Activated B cell treated with CpG ODN at 0.5 μM for 24 hours (primary cell): ENCODE measurements around the gene CADM4. TPM values are rescaled to one million over a fixed set of nuclear protein-coding genes. Genes with fewer than 3 reads are reported as not detected.

ENCODE experiments used
- ATAC-seq: fragments of 200-7000 bp; cut with Tn5 transposase; one replicate; pipeline ENCODE4 v1.10.0; 2021; ENCODE audit warnings: low read depth, mild to moderate bottlenecking, moderate library complexity
- CTCF ChIA-PET: fragments of 350-600 bp; sonication (Branson Sonifier 250); formaldehyde crosslinking; loops from one replicate; lab custom pipeline; 2021; ENCODE audit warnings: antibody characterized with exemption; lab: Charles Lee
- POLR2A ChIA-PET: fragments of 350-600 bp; sonication (Branson Sonifier 250); formaldehyde crosslinking; loops from one replicate; lab custom pipeline; 2021; ENCODE audit warnings: antibody characterized with exemption; lab: Charles Lee
- DNase-seq: peaks from one replicate; pipeline ENCODE4 v3.0.0; 2022
- H3K27ac Mint-ChIP-seq: one replicate; pipeline ENCODE4 v1.8.0; 2020; ENCODE audit warnings: mixed read lengths
- H3K27me3 Mint-ChIP-seq: one replicate; pipeline ENCODE4 v1.8.0; 2021; ENCODE audit warnings: mixed read lengths
- H3K36me3 Mint-ChIP-seq: one replicate; pipeline ENCODE4 v1.8.0; 2021; ENCODE audit warnings: low read depth, mixed read lengths
- H3K4me1 Mint-ChIP-seq: one replicate; pipeline ENCODE4 v1.8.0; 2021; ENCODE audit warnings: mixed read lengths
- H3K4me3 Mint-ChIP-seq: one replicate; pipeline ENCODE4 v1.8.0; 2020; ENCODE audit warnings: mild to moderate bottlenecking, mixed read lengths
- H3K9me3 Mint-ChIP-seq: one replicate; pipeline ENCODE4 v1.8.0; 2020; ENCODE audit warnings: mixed read lengths
- CTCF ChIP-seq: fragments of 200-600 bp; IDR thresholded peaks from one replicate; pipeline ENCODE4 v1.8.0; 2022; ENCODE audit warnings: antibody characterized with exemption, mild to moderate bottlenecking
- intact Hi-C: fragments of 100-400 bp; cut with micrococcal nuclease; formaldehyde crosslinking; loops from one replicate; pipeline ENCODE4 v1.15.1; 2024
- total RNA-seq: library from RNA; stranded (reverse); gene quantifications from 2 replicates; pipeline ENCODE4 v1.2.3, GENCODE V29; 2022

CADM4 gene
- total RNA-seq, 1 donor from 2014 or later: not detected

GRCh38 chr19:43634872-43635560 lies 4.6 kb downstream of the CADM4 start:
- DNase-seq (no peak), ATAC-seq (no peak)
- Mint-ChIP-seq H3K4me3 (no peak overlapping the region), H3K27ac (no peak overlapping the region), H3K27me3 (peaks cover 22% of the 10 kb centered on the region), H3K36me3 (no peaks in the 10 kb centered on the region), H3K4me1 (peaks cover 16% of the 10 kb centered on the region), H3K9me3 (no peaks in the 10 kb centered on the region)
- no peak for TF ChIP-seq CTCF
- intact Hi-C loops: loop anchor here (5.0 kb wide), 2 partner anchors 32 to 38 kb away; partner anchors contain the start of genes IRGQ and ZNF576
- CTCF ChIA-PET: no interaction called here
- POLR2A ChIA-PET: interaction anchor here (1.8 kb wide), 1 partner anchor 15 kb away, joined by 7 read pairs; no protein-coding TSS in a partner anchor

GRCh38 chr19:43634506-43634871 lies 5.2 kb downstream of the CADM4 start:
- Mint-ChIP-seq H3K9me3 (no peaks in the 10 kb centered on the region), H3K4me3 (no peak overlapping the region), H3K36me3 (no peaks in the 10 kb centered on the region), H3K27me3 (peaks cover 21% of the 10 kb centered on the region), H3K4me1 (peaks cover 14% of the 10 kb centered on the region), H3K27ac (no peak overlapping the region)
- intact Hi-C loops: loop anchor here (5.0 kb wide), 1 partner anchor 33 kb away; no protein-coding TSS in a partner anchor
- ChIA-PET POLR2A (interaction anchor here (1.8 kb wide), 1 partner anchor 14 kb away, joined by 7 read pairs; no protein-coding TSS in a partner anchor), CTCF (no interaction called here)
- DNase-seq (no peak), ATAC-seq (no peak)
- no peak for TF ChIP-seq CTCF

GRCh38 chr19:43634068-43634467 lies 5.6 kb downstream of the CADM4 start:
- no peak overlapping the region for H3K4me3 Mint-ChIP-seq
- no peak for TF ChIP-seq CTCF
- peaks cover 19% of the 10 kb centered on the region for H3K27me3 Mint-ChIP-seq
- DNase-seq (no peak), ATAC-seq (no peak)
- H3K27ac Mint-ChIP-seq: no peak overlapping the region
- H3K9me3 Mint-ChIP-seq: no peaks in the 10 kb centered on the region
- no peaks in the 10 kb centered on the region for H3K36me3 Mint-ChIP-seq
- ChIA-PET POLR2A (interaction anchor here (1.8 kb wide), 1 partner anchor 14 kb away, joined by 7 read pairs; no protein-coding TSS in a partner anchor), CTCF (no interaction called here)
- intact Hi-C loops: loop anchor here (5.0 kb wide), 1 partner anchor 33 kb away; no protein-coding TSS in a partner anchor
- peaks cover 12% of the 10 kb centered on the region for H3K4me1 Mint-ChIP-seq

- ChIA-PET POLR2A (interaction anchor here (0.6 to 1.8 kb wide), 3 partner anchors 13 to 162 kb away, joined by 3 to 7 read pairs (median 3); no protein-coding TSS in a partner anchor), CTCF (no interaction called here)
- Mint-ChIP-seq H3K9me3 (no peaks in the 10 kb centered on the region), H3K36me3 (no peaks in the 10 kb centered on the region), H3K4me1 (peaks cover 6% of the 10 kb centered on the region), H3K4me3 (no peak overlapping the region), H3K27me3 (peaks cover 14% of the 10 kb centered on the region), H3K27ac (no peak overlapping the region)
- intact Hi-C loops: loop anchor here (5.0 kb wide), 1 partner anchor 34 kb away; no protein-coding TSS in a partner anchor
- TF ChIP-seq CTCF: no peak
- ATAC-seq: no peak
- DNase-seq: no peak
Observed at GRCh38 chr19:43633520-43633919, 6.1 kb downstream of the CADM4 start.

GRCh38 chr19:43631491-43631890 lies 8.2 kb downstream of the CADM4 start:
- no peak for TF ChIP-seq CTCF
- no peak overlapping the region for H3K4me3 Mint-ChIP-seq
- H3K4me1 Mint-ChIP-seq: peaks cover 4% of the 10 kb centered on the region
- CTCF ChIA-PET: no interaction called here
- intact Hi-C loops: loop anchor here (5.0 kb wide), 1 partner anchor 36 kb away; no protein-coding TSS in a partner anchor
- no peaks in the 10 kb centered on the region for H3K36me3 Mint-ChIP-seq
- no peak for DNase-seq
- peaks cover 9% of the 10 kb centered on the region for H3K27me3 Mint-ChIP-seq
- POLR2A ChIA-PET: no interaction called here
- ATAC-seq: no peak
- no peaks in the 10 kb centered on the region for H3K9me3 Mint-ChIP-seq
- no peak overlapping the region for H3K27ac Mint-ChIP-seq
